GM23338 (cell line): ENCODE data around the gene CHP1. TPM values are rescaled to one million over a fixed set of nuclear protein-coding genes. Genes with fewer than 3 reads are reported as not detected.

Source experiments
- ATAC-seq: fragments of 200-7000 bp; cut with Tn5 transposase; 3 replicates; pipeline ENCODE4 v1.9.1; 2020
- DNase-seq: peaks from one replicate; pipeline ENCODE4 v3.0.0-alpha.2; 2015; ENCODE audit warnings: low spot score
- H2AFZ ChIP-seq: fragments of 200-600 bp; sonication (generic); 2 replicates; pipeline ENCODE4 v1.8.0; 2016; ENCODE audit warnings: antibody characterized with exemption, mild to moderate bottlenecking, moderate library complexity
- H3F3A ChIP-seq: fragments of 200-600 bp; sonication (generic); replicated peaks from 2 replicates; pipeline ENCODE4 v1.8.0; 2017; ENCODE audit warnings: antibody characterized with exemption, mixed run types, low read depth
- H3K27ac ChIP-seq: fragments of 200-600 bp; sonication (generic); 2 replicates; pipeline ENCODE4 v1.6.1; 2016; ENCODE audit warnings: low read depth
- H3K27me3 ChIP-seq: fragments of 200-600 bp; sonication (generic); 2 replicates; pipeline ENCODE4 v1.8.0; 2016; ENCODE audit warnings: mild to moderate bottlenecking, mixed run types, moderate library complexity; ENCODE audit not compliant: insufficient read depth
- H3K36me3 ChIP-seq: fragments of 200-600 bp; sonication (generic); 2 replicates; pipeline ENCODE4 v1.8.0; 2016; ENCODE audit warnings: mild to moderate bottlenecking; ENCODE audit not compliant: insufficient read depth
- H3K4me1 ChIP-seq: fragments of 200-600 bp; sonication (generic); 2 replicates; pipeline ENCODE4 v1.8.0; 2016; ENCODE audit warnings: mild to moderate bottlenecking, moderate library complexity; ENCODE audit not compliant: insufficient read depth
- H3K4me2 ChIP-seq: fragments of 200-600 bp; sonication (generic); 2 replicates; pipeline ENCODE4 v1.7.1; 2017; ENCODE audit warnings: mixed run types
- H3K4me3 ChIP-seq: fragments of 200-600 bp; sonication (generic); 2 replicates; pipeline ENCODE4 v1.6.1; 2016; ENCODE audit warnings: mixed run types
- H3K79me2 ChIP-seq: fragments of 200-600 bp; sonication (generic); replicated peaks from 2 replicates; pipeline ENCODE4 v1.8.0; 2017; ENCODE audit warnings: mild to moderate bottlenecking; ENCODE audit not compliant: insufficient read depth
- H3K9me2 ChIP-seq: fragments of 200-600 bp; sonication (generic); 2 replicates; pipeline ENCODE4 v1.8.0; 2017; ENCODE audit not compliant: insufficient read depth
- H4K20me1 ChIP-seq: fragments of 200-600 bp; sonication (generic); replicated peaks from 2 replicates; pipeline ENCODE4 v1.8.0; 2017; ENCODE audit warnings: mild to moderate bottlenecking; ENCODE audit not compliant: insufficient read depth
- H3K27ac Mint-ChIP-seq: 2 replicates; pipeline ENCODE4 v1.8.0; 2020; ENCODE audit warnings: inconsistent platforms, mild to moderate bottlenecking, moderate library complexity, mixed read lengths
- H3K27me3 Mint-ChIP-seq: 3 replicates; pipeline ENCODE4 v1.8.0; 2022; ENCODE audit warnings: low read depth, mild to moderate bottlenecking, moderate library complexity, mixed read lengths, inconsistent platforms; ENCODE audit not compliant: insufficient read depth, poor library complexity
- H3K36me3 Mint-ChIP-seq: 3 replicates; pipeline ENCODE4 v1.8.0; 2021; ENCODE audit warnings: low read depth, mild to moderate bottlenecking, inconsistent platforms, moderate library complexity, mixed read lengths
- H3K4me1 Mint-ChIP-seq: 3 replicates; pipeline ENCODE4 v1.8.0; 2020; ENCODE audit warnings: mild to moderate bottlenecking, inconsistent platforms, mixed read lengths
- H3K4me3 Mint-ChIP-seq: 3 replicates; pipeline ENCODE4 v1.8.0; 2021; ENCODE audit warnings: moderate library complexity, mild to moderate bottlenecking, inconsistent platforms, mixed read lengths
- H3K9me3 Mint-ChIP-seq: 3 replicates; pipeline ENCODE4 v1.8.0; 2020; ENCODE audit warnings: moderate library complexity, mild to moderate bottlenecking, inconsistent platforms, mixed read lengths
- CREB1 ChIP-seq: fragments of 250-450 bp; sonication (Bioruptor Pico); IDR thresholded peaks from 2 replicates; pipeline ENCODE4 v1.5.0; 2020; ENCODE audit warnings: low read depth, mild to moderate bottlenecking, moderate library complexity
- EZH2 ChIP-seq: fragments of 200-600 bp; sonication (generic); IDR thresholded peaks from one replicate; pipeline ENCODE4 v1.8.0; 2017; ENCODE audit warnings: antibody characterized with exemption, mild to moderate bottlenecking, low read depth; ENCODE audit not compliant: unreplicated experiment
- EZH2phosphoT487 ChIP-seq: fragments of 200-600 bp; sonication (generic); IDR thresholded peaks from one replicate; pipeline ENCODE4 v1.8.1; 2018; ENCODE audit warnings: antibody characterized with exemption; ENCODE audit not compliant: unreplicated experiment
- JUNB ChIP-seq: IDR thresholded peaks from one replicate; pipeline ENCODE4 v1.6.1; 2016; ENCODE audit warnings: antibody characterized with exemption; ENCODE audit not compliant: unreplicated experiment
- NANOG ChIP-seq: IDR thresholded peaks from 2 replicates; pipeline ENCODE4 v1.6.1; 2016; ENCODE audit warnings: antibody characterized with exemption, borderline replicate concordance
- POLR2AphosphoS5 ChIP-seq: IDR thresholded peaks from 2 replicates; pipeline ENCODE4 v1.6.1; 2016; ENCODE audit warnings: antibody characterized with exemption, low read depth
- STAT1 ChIP-seq: IDR thresholded peaks from one replicate; pipeline ENCODE4 v1.6.1; 2016; ENCODE audit warnings: antibody characterized with exemption; ENCODE audit not compliant: unreplicated experiment
- ZNF114 ChIP-seq: fragments of 250-450 bp; sonication (Bioruptor Pico); IDR thresholded peaks from 2 replicates; pipeline ENCODE4 v1.5.0; 2020; ENCODE audit warnings: mild to moderate bottlenecking, moderate library complexity
- polyA plus RNA-seq: library from polyadenylated mRNA; unstranded; fragments of >200 nt; fragmentation: Nextera tagmentation; extraction: Ambion mirVana; gene quantifications from 2 replicates; pipeline ENCODE4 v1.2.1, GENCODE V29; 2016
- total RNA-seq: library from RNA; depleted of rRNA; stranded (reverse); fragments of >200 nt; shearing (Covaris generic); gene quantifications from 2 replicates; pipeline ENCODE4 v1.2.3, GENCODE V29; 2014
- TF ChIP-seq, protein P1 (sequence below): IDR thresholded peaks from 2 replicates; pipeline ENCODE4 v1.6.1; 2016; ENCODE audit warnings: antibody characterized with exemption
- TF ChIP-seq, protein P2 (sequence below): IDR thresholded peaks from one replicate; pipeline ENCODE4 v1.6.1; 2018; ENCODE audit warnings: antibody characterized with exemption; ENCODE audit not compliant: unreplicated experiment
- TF ChIP-seq, protein P3 (sequence below): fragments of 250-450 bp; sonication (Bioruptor Pico); IDR thresholded peaks from 2 replicates; pipeline ENCODE4 v1.5.0; 2020; ENCODE audit warnings: mild to moderate bottlenecking, moderate library complexity

The CHP1 gene
- total and polyA plus RNA-seq, 2 experiments from 2014 or later: 62.3 to 109 TPM

DNA sequence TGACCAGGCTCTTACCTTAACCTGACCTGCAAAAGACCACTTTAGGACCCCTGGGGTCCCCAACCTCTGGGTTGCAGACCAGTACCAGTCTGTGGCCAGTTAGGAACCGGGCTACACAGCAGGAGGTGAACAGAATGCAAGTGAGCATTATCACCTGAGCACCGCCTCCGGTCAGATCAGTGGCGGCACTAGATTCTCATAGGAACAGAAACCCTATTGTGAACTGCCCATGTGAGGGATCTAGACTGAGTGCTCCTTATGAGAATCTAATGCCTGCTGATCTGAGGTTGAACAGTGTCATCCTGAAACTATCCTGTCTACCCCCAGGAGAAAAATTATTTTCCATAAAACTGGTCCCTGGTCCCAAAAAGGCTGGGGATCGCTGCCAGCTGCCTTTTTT lies 20.3 kb downstream of the CHP1 start (continued):
- TF ChIP-seq, protein P1, sequence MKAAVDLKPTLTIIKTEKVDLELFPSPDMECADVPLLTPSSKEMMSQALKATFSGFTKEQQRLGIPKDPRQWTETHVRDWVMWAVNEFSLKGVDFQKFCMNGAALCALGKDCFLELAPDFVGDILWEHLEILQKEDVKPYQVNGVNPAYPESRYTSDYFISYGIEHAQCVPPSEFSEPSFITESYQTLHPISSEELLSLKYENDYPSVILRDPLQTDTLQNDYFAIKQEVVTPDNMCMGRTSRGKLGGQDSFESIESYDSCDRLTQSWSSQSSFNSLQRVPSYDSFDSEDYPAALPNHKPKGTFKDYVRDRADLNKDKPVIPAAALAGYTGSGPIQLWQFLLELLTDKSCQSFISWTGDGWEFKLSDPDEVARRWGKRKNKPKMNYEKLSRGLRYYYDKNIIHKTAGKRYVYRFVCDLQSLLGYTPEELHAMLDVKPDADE: no peak
- no peak for TF ChIP-seq POLR2AphosphoS5

DNA sequence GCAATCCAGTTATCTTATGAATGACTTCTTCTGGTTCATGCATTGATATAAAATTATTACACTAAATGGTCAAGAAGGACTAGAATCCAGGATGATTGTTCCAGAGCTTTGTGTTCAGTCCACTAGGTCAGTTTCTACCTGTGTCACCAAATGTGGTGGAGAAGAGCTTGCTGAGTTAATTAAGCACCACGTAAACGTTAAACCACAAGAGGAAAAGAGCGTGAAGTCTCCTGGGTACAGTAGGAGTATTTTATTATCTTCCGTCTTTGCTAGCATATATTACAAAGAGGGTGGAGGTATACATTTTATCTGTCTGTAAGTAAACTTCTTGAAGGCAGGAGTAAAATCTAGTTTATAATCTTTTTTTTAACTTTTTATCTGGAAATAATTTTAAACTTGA lies 23.5 kb downstream of the CHP1 start:
- Histone ChIP-seq H3K79me2 (no peaks in the 10 kb centered on the region), H3K27me3 (no peaks in the 10 kb centered on the region), H3K4me2 (no peak overlapping the region), H4K20me1 (no peaks in the 10 kb centered on the region; the same call in 1 of the 2 replicates), H3K4me1 (no peaks in the 10 kb centered on the region), H3K4me3 (no peak overlapping the region), H3F3A (no peaks in the 10 kb centered on the region), H3K9me2 (no peaks in the 10 kb centered on the region), H2AFZ (no peak overlapping the region), H3K36me3 (peaks cover 10% of the 10 kb centered on the region), H3K27ac (no peak overlapping the region)
- H3K4me3 Mint-ChIP-seq: no peak overlapping the region
- no peaks in the 10 kb centered on the region for H3K4me1 Mint-ChIP-seq
- H3K27me3 Mint-ChIP-seq: peaks cover 8% of the 10 kb centered on the region
- no peak overlapping the region for H3K27ac Mint-ChIP-seq
- DNase-seq (no peak), ATAC-seq (no peak)
- no peaks in the 10 kb centered on the region for H3K9me3 Mint-ChIP-seq
- peaks cover 14% of the 10 kb centered on the region; the same call in 2 of the 3 replicates for H3K36me3 Mint-ChIP-seq
- TF ChIP-seq CREB1 (CRISPR knock-in tag) (no peak), ZNF114 (CRISPR knock-in tag) (no peak), JUNB (no peak), EZH2 (no peak), POLR2AphosphoS5 (no peak), STAT1 (no peak), NANOG (no peak), EZH2phosphoT487 (no peak)
- TF ChIP-seq, protein P2, sequence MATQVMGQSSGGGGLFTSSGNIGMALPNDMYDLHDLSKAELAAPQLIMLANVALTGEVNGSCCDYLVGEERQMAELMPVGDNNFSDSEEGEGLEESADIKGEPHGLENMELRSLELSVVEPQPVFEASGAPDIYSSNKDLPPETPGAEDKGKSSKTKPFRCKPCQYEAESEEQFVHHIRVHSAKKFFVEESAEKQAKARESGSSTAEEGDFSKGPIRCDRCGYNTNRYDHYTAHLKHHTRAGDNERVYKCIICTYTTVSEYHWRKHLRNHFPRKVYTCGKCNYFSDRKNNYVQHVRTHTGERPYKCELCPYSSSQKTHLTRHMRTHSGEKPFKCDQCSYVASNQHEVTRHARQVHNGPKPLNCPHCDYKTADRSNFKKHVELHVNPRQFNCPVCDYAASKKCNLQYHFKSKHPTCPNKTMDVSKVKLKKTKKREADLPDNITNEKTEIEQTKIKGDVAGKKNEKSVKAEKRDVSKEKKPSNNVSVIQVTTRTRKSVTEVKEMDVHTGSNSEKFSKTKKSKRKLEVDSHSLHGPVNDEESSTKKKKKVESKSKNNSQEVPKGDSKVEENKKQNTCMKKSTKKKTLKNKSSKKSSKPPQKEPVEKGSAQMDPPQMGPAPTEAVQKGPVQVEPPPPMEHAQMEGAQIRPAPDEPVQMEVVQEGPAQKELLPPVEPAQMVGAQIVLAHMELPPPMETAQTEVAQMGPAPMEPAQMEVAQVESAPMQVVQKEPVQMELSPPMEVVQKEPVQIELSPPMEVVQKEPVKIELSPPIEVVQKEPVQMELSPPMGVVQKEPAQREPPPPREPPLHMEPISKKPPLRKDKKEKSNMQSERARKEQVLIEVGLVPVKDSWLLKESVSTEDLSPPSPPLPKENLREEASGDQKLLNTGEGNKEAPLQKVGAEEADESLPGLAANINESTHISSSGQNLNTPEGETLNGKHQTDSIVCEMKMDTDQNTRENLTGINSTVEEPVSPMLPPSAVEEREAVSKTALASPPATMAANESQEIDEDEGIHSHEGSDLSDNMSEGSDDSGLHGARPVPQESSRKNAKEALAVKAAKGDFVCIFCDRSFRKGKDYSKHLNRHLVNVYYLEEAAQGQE: no peak
- TF ChIP-seq, protein P3, sequence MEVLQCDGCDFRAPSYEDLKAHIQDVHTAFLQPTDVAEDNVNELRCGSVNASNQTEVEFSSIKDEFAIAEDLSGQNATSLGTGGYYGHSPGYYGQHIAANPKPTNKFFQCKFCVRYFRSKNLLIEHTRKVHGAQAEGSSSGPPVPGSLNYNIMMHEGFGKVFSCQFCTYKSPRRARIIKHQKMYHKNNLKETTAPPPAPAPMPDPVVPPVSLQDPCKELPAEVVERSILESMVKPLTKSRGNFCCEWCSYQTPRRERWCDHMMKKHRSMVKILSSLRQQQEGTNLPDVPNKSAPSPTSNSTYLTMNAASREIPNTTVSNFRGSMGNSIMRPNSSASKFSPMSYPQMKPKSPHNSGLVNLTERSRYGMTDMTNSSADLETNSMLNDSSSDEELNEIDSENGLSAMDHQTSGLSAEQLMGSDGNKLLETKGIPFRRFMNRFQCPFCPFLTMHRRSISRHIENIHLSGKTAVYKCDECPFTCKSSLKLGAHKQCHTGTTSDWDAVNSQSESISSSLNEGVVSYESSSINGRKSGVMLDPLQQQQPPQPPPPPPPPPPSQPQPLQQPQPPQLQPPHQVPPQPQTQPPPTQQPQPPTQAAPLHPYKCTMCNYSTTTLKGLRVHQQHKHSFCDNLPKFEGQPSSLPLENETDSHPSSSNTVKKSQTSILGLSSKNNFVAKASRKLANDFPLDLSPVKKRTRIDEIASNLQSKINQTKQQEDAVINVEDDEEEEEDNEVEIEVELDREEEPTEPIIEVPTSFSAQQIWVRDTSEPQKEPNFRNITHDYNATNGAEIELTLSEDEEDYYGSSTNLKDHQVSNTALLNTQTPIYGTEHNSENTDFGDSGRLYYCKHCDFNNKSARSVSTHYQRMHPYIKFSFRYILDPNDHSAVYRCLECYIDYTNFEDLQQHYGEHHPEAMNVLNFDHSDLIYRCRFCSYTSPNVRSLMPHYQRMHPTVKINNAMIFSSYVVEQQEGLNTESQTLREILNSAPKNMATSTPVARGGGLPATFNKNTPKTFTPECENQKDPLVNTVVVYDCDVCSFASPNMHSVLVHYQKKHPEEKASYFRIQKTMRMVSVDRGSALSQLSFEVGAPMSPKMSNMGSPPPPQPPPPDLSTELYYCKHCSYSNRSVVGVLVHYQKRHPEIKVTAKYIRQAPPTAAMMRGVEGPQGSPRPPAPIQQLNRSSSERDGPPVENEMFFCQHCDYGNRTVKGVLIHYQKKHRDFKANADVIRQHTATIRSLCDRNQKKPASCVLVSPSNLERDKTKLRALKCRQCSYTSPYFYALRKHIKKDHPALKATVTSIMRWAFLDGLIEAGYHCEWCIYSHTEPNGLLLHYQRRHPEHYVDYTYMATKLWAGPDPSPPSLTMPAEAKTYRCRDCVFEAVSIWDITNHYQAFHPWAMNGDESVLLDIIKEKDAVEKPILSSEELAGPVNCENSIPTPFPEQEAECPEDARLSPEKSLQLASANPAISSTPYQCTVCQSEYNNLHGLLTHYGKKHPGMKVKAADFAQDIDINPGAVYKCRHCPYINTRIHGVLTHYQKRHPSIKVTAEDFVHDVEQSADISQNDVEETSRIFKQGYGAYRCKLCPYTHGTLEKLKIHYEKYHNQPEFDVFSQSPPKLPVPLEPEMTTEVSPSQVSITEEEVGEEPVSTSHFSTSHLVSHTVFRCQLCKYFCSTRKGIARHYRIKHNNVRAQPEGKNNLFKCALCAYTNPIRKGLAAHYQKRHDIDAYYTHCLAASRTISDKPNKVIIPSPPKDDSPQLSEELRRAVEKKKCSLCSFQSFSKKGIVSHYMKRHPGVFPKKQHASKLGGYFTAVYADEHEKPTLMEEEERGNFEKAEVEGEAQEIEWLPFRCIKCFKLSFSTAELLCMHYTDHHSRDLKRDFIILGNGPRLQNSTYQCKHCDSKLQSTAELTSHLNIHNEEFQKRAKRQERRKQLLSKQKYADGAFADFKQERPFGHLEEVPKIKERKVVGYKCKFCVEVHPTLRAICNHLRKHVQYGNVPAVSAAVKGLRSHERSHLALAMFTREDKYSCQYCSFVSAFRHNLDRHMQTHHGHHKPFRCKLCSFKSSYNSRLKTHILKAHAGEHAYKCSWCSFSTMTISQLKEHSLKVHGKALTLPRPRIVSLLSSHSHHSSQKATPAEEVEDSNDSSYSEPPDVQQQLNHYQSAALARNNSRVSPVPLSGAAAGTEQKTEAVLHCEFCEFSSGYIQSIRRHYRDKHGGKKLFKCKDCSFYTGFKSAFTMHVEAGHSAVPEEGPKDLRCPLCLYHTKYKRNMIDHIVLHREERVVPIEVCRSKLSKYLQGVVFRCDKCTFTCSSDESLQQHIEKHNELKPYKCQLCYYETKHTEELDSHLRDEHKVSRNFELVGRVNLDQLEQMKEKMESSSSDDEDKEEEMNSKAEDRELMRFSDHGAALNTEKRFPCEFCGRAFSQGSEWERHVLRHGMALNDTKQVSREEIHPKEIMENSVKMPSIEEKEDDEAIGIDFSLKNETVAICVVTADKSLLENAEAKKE (CRISPR knock-in tag): no peak
